Tongue (tissue), 2 donors: ENCODE measurements around the gene CNOT3. TPM values are rescaled to one million over a fixed set of nuclear protein-coding genes. Genes with fewer than 3 reads are reported as not detected.

Experiments used
- DNase-seq: peaks from one replicate; pipeline ENCODE4 v3.0.0-alpha.2; 2015
- total RNA-seq: library from RNA; depleted of rRNA; stranded (reverse); fragments of >200 nt; gene quantifications from one replicate; pipeline ENCODE4 v1.2.3, GENCODE V29; 2014

CNOT3 gene
- total RNA-seq, 1 donor from 2014 or later: 16.3 TPM

- DNase-seq: no peak
Measured at GRCh38 chr19:54121259-54121658, 16.3 kb upstream of the CNOT3 start.

GRCh38 chr19:54123682-54124081, 13.9 kb upstream of the CNOT3 start:
- no peak for DNase-seq

GRCh38 chr19:54124393-54124792, 13.2 kb upstream of the CNOT3 start:
- DNase-seq: no peak

- no peak for DNase-seq
Measured at GRCh38 chr19:54125713-54126112, 11.8 kb upstream of the CNOT3 start.

- no peak for DNase-seq
Measured at GRCh38 chr19:54127688-54128440, 9.7 kb upstream of the CNOT3 start.

DNA sequence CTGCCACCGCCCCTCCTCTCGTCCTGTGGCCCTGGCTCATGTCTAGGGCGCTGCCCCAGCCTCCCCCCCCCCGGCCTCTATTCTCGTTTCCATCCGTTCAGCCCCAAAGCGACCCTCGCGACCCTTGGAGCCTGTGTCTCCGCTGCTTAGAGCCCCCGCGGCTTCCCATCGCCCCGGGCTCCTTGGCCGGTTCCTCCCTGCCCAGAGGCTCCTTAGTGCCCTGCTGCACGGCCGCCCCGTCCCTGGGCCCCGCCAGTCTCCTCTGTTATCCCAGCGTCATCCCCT, 9.2 kb upstream of the CNOT3 start:
- DNase-seq: no peak

DNA sequence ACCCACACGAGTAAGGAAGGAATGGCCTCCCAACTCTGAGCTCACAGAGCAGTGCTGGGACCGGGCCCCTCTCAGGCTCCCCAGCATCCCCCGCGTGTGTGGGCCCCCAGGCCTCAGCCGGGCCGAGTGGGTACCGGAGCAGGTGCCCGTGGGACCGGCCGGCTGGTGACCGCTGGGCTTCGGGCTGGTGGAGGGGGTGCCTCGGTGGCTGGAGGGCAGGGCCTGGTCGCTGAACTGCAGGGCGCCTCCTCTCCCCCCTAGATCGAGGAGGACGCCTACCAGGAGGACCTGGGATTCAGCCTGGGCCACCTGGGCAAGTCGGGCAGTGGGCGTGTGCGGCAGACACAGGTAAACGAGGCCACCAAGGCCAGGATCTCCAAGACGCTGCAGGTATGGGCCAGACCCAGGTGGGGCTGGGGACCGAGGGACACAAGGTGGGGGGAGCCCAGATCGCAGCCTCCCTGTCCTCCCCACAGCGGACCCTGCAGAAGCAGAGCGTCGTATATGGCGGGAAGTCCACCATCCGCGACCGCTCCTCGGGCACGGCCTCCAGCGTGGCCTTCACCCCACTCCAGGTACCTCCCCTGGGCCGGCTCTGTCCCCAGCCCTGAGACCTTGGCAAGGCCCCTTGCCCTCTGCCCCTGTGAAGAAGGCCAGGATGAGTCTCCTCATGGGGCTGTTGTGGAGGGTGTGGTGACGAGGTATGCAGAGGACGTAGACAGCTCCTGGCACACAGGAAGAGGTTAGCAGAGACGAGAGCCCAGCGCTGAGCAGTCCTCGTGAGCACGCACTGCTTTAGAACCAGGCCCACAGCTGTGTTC, 8.6 kb upstream of the CNOT3 start:
- no peak for DNase-seq

GRCh38 chr19:54129617-54129996, 8.0 kb upstream of the CNOT3 start:
- DNase-seq: no peak

DNA sequence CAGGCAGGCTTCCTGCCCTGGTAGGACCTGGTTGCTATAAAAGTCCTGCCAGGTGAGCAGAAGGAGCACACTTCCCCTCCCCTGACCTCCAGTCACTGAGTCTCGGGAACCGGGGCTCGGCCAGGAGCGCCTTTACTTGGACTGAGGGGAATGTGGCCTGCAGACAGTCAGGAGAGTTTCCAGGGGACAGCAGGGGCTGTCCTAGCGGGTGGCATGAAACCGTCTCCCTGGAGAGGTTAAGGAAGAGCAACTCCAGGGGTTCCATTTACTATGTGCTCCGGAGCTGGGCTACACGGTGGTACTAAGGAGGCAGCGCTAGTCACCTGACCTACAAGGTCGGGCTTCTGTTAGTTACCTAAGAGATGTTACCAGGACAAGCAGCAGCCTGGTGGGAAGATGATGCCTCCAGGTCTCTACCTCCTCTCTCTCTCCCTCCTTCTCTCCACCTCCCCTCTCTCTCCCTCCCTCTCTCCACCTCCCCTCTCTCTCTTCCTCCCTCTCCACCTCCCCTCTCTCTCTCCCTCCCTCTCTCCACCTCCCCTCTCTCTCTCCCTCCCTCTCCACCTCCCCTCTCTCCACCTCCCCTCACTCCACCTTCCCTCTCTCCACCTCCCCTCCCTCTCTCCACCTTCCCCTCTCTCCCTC, 4.1 kb upstream of the CNOT3 start:
- peak; percentile 34 for DNase-seq

GRCh38 chr19:54133957-54134590, 3.5 kb upstream of the CNOT3 start:
- no peak for DNase-seq

DNA sequence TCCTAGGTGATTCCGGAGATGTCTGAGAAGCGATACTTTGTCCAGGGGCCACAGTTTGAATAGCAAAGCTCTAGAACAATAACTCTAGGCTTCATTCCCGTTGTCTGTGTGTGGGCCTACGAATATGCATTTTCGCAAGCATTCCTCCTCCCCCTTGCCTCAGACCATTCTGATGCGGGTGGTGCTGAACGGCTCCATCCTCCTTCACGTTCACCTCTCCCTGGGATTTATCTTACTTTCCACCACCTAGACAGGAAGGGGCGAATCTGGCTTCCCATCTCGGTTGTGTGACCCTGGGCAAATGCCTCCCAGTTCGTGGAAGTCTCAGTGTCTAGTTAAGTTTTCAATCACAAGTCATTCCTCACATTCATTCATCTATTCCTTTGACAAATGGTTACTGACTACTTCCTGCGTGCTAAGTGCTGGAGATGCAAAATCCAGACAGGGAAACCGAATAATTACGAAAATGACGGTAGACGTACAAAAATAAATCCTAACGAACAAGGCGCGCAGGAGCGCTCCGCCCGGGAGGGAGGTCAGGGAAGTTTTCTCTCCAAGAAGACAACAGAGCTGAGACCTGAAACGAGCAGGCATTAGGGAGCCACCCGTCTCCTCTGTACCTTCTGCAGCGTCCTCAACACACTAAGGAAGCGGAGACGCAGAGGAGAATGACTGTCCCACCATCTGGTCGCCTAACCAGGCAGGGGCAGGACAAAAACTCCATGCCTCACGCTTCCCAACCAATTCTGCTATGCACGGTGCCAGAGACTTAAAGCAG, 1.3 kb upstream of the CNOT3 start:
- DNase-seq: no peak

DNA sequence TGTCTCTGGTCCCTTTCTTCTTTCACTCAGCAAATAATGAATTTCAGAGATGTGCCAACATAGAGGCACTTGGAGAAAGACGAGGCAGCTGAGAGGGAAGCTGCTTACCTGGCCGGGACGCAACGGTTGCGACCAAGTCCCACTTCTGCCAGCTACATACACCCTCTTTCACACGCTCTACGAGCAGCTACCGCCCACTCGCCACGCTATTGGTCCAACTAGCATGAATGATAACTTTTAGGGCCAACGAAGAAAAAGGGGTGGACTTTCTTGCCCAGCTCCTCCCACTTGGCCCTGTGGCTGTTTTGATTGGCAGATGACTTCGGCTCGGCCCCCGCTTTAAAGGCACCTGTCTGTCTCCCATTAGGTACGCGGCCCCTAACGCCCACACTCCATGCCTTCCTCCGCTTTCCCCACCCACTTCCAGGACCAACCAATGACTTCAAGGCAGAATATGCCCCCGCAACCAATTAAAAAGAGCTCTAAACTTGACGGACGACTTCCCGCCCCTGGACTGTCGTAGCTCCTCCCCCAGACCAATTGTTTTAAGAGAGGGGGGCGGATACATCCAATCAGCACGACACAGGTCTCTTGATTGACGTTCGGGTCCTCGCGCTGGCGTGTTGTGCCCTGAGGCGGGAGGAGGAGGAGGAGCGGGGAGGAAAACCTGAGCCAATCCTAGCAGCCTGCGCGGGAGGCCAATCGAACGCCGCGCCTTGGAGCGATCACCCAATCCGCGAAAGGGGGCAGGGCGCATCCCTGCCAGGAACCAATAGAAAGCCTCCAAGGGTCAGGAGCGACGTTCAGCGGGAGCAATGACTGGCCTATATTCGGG, 481 bp upstream of the CNOT3 start:
- peak; percentile 100 for DNase-seq

GRCh38 chr19:54138489-54139256, 1.1 kb downstream of the CNOT3 start:
- DNase-seq: no peak

- no peak for DNase-seq
Measured at GRCh38 chr19:54141356-54141755, 3.8 kb downstream of the CNOT3 start.

DNA sequence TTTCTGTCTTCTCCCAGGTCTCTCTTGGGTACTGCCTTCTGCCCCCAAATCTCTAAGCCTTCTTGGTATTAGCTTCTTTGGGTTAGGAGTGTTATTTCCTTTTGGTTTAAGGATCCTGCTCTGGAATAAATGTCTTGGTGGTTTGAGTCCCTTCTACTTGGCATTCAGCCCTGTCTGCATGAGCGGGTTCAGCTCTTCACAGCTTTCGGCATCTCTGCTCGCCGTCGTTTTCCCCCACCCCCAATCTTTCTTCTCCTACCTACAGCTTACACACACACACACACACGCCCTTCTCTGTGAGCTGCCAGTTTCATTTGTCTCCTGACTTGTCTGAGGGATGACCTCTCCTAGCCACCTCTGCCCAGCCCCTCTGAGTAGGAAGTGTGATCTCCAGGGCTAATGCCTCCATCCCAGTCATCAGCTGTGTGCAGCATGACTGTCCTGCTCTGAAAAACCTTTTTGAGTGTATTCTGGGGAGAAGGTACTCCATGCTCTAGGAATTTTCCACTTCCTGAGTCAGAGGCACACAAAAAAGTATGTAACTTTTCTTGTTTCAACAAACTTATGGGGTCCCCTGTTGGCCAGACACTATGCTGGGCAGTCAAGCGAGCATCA, 4.7 kb downstream of the CNOT3 start:
- DNase-seq: no peak

- DNase-seq: no peak
Measured at GRCh38 chr19:54145541-54146158, 8.1 kb downstream of the CNOT3 start.

DNA sequence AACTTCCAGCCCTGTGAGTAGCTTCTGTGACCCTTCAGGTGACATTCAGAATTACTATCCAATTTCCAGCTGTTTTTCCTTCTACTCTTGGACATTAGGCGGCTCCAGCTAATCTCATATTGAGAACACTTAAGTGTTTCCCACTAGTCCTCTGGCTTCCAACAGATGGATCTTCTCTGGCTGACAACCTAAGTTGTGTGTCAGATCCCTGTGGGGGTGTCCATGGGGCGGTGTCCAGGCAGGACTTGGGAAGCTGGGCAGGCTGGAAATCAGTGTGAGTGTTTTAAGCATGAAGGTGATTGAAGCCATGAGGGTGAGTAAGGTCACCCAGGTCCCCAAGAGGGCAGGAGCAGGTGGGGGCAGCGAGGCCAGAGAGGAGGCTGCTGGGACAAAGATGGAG, 10.1 kb downstream of the CNOT3 start:
- no peak for DNase-seq

GRCh38 chr19:54148158-54148557, 10.6 kb downstream of the CNOT3 start:
- no peak for DNase-seq

DNA sequence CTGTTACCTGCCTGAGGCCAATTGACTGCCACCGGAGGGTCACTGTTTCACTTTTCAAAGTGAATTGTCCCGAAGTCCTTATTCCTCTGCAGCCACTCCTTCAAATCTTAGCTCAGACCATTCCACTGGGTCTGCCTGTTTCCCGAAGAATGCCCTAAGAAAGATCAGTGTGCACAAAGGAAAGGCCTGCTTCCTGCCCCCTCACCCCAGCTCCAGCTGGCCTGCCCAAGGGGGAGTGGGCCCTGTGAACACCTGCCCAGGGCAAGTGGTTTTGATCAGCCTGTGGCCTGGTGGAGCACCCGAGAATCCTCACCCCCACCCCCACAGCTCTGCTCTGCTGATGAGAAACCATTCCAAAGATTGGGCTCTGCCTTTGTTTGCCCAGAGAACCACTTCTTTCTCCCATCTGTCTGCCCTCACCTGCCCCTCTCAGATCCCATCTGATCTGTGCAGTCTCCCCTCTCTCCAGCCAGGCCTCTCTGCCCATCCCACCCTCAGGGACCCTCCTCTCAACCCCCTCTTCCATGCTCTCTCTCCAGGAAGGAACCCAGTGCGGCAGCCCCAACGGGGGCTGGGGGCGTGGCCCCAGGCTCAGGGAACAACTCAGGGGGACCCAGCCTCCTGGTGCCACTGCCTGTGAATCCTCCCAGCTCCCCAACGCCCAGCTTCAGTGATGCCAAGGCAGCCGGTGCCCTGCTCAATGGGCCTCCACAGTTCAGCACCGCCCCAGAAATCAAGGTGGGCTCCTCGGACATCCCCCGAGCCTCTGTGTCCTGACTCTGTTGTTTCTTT, 11.7 kb downstream of the CNOT3 start:
- DNase-seq: no peak
